Measurements from ENCODE around the gene DNAH6. TPM values are rescaled to one million over a fixed set of nuclear protein-coding genes. Genes with fewer than 3 reads are reported as not detected.
A peak's percentile ranks its signal among the peaks of the same experiment; 100 is the strongest.

The DNAH6 gene
- total and polyA plus RNA-seq, 2 of the 8 experiments (the other 6 are each of a cell fraction or from before 2014, with no cell fraction given): 0.06 to 0.43 TPM

DNA sequence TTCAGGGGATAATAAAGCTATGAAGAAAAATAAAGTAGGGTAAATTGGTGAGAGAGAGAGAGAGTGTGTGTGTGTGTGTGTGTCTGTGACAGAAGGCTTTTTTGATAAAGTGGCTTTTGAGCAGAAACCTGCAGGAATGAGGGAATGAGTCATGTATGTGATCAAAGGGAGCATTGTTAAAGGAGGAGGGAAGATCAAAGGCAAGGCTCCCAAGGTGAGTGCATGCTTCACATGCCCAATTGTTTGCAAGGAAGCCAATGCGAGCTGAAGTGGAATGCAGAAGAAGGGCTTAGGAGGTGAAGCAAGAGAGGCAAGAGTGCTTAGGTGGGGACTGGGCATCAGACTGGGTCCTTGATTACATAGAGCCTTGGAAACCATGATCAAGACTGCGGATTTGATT, 96.8 kb downstream of the DNAH6 start:
- no peak overlapping the region for H3K23ac ChIP-seq (ENCODE audit: insufficient read length)
- no peak overlapping the region for H2AFZ ChIP-seq (ENCODE audit: low read length)
- no peaks in the 10 kb centered on the region; the same call in 1 of the 2 replicates for H3K23me2 ChIP-seq (ENCODE audit: low read depth, low read length)
- H4K91ac ChIP-seq (replicated peaks; ENCODE audit: insufficient read length, low read length): no peak overlapping the region
- no peak overlapping the region for H3K4ac ChIP-seq (replicated peaks; ENCODE audit: insufficient read length, low read depth, low read length)
- no peak for TF ChIP-seq SAP30 (IDR thresholded peaks at IDR 0.05; ENCODE audit: insufficient read depth, insufficient replicate concordance, low read length)
- TF ChIP-seq RAD21 (IDR thresholded peaks at IDR 0.05 in 1 of 2, conservative IDR thresholded peaks at IDR 0.05 in 1 of 2; ENCODE audit: low read depth in 2 of 2, low read length in 2 of 2): no peak
- TF ChIP-seq GTF2F1 (IDR thresholded peaks at IDR 0.05; ENCODE audit: borderline replicate concordance, low read depth, low read length): no peak
- peak; percentile 40; the same call in 1 of the 2 replicates for TF ChIP-seq JUND (IDR thresholded peaks at IDR 0.05; ENCODE audit: low read length)
- TF ChIP-seq ASH2L (IDR thresholded peaks at IDR 0.05; ENCODE audit: low read length): no peak
- TF ChIP-seq, protein P1, sequence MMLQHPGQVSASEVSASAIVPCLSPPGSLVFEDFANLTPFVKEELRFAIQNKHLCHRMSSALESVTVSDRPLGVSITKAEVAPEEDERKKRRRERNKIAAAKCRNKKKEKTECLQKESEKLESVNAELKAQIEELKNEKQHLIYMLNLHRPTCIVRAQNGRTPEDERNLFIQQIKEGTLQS (IDR thresholded peaks at IDR 0.05; ENCODE audit: insufficient read depth, low read depth, low read length): no peak
- FAIRE-seq: no peak
- H4K5ac ChIP-seq (ENCODE audit: insufficient read length, low read depth, low read length): no peak overlapping the region
- no peak overlapping the region for H3K18ac ChIP-seq (ENCODE audit: extremely low read depth, low read length)
- no peak overlapping the region for H2BK15ac ChIP-seq (ENCODE audit: low read length)
- H3K79me2 ChIP-seq (ENCODE audit: control insufficient read depth in 1 of 2, insufficient read depth in 2 of 2, low read length in 2 of 2): no peaks in the 10 kb centered on the region
- H2AK5ac ChIP-seq (ENCODE audit: low read depth, low read length): no peak overlapping the region
- H2BK12ac ChIP-seq (ENCODE audit: low read depth, low read length): no peak overlapping the region
- H2BK5ac ChIP-seq (ENCODE audit: low read depth, low read length): no peak overlapping the region
- H4K8ac ChIP-seq (ENCODE audit: extremely low read depth, insufficient read depth, low read length): no peak overlapping the region
- H3K79me1 ChIP-seq (ENCODE audit: low read depth, low read length): no peaks in the 10 kb centered on the region
- H4K20me1 ChIP-seq (replicated peaks in 1 of 2; ENCODE audit: control insufficient read depth in 1 of 2, insufficient read depth in 2 of 2, low read length in 2 of 2): no peaks in the 10 kb centered on the region
- no peak overlapping the region for H3K27ac ChIP-seq (ENCODE audit: low read depth, low read length)
- H2BK20ac ChIP-seq (ENCODE audit: low read length): no peak overlapping the region
- H3K4me1 ChIP-seq (replicated peaks in 1 of 4; ENCODE audit: control insufficient read depth in 3 of 4, insufficient read depth in 4 of 4, low read length in 3 of 4): no peaks in the 10 kb centered on the region
- H3K9me3 ChIP-seq (ENCODE audit: insufficient read depth in 2 of 2, low read depth in 1 of 2, low read length in 1 of 2): no peaks in the 10 kb centered on the region; a peak in 1 of 4 replicates
- POLR2A ChIA-PET (ENCODE audit: partially characterized antibody): no interaction called here
- no peaks in the 10 kb centered on the region for H3K27me3 ChIP-seq (replicated peaks in 1 of 4; ENCODE audit: control insufficient read depth in 3 of 4, extremely low read depth in 1 of 4, insufficient read depth in 3 of 4, low read length in 3 of 4)
- CTCF ChIA-PET (ENCODE audit: partially characterized antibody): no interaction called here
- H3K14ac ChIP-seq (ENCODE audit: insufficient read length): no peak overlapping the region
- H3K9ac ChIP-seq (replicated peaks in 1 of 4; ENCODE audit: extremely low read depth in 1 of 4, low read depth in 3 of 4, low read length in 3 of 4): no peak overlapping the region
- no peak overlapping the region for H2BK120ac ChIP-seq (replicated peaks; ENCODE audit: low read depth, low read length)
- no peak overlapping the region for H3K4me2 ChIP-seq (ENCODE audit: insufficient read depth in 1 of 2, low read depth in 2 of 2, low read length in 2 of 2)
- no peak overlapping the region for H3K56ac ChIP-seq (replicated peaks; ENCODE audit: insufficient read length, low read depth, low read length)
- H3K4me3 ChIP-seq (ENCODE audit: extremely low read depth in 1 of 4, insufficient read depth in 2 of 4, low read depth in 3 of 4, low read length in 4 of 4): no peak overlapping the region
- 85% methylated on average over 2 of the region's 2 CpGs; no CpG with 5 or more reads in 1 of the 2 experiments for WGBS, 2 experiments (ENCODE audit: extremely low coverage in 1 of 2, insufficient coverage in 1 of 2, insufficient read length in 1 of 2, insufficient replicate concordance in 2 of 2, low coverage in 1 of 2, low lambda C conversion rate in 2 of 2, missing lambda C conversion rate in 1 of 2)
- no peak for DNase-seq (ENCODE audit: low read depth in 1 of 2, low spot score in 2 of 2)
- H3K36me3 ChIP-seq (ENCODE audit: control insufficient read depth in 2 of 4, insufficient read depth in 4 of 4, low read length in 3 of 4): no peaks in the 10 kb centered on the region
